RWPE1 (cell line): ENCODE data around the gene IFT122.

ENCODE experiments used
- CTCF ChIA-PET: fragments of 350-600 bp; sonication (Branson Sonifier 250); formaldehyde crosslinking; extraction: SDS; loops from one replicate; lab custom pipeline; 2021; lab: Yijun Ruan, JAX
- POLR2A ChIA-PET: fragments of 400-600 bp; formaldehyde crosslinking; extraction: SDS; loops from one replicate; lab custom pipeline; 2020; ENCODE audit warnings: antibody characterized with exemption; ENCODE audit not compliant: low non-redundant PET; lab: Yijun Ruan, JAX
- DNase-seq: peaks from one replicate; pipeline ENCODE4 v3.0.0; 2012; ENCODE audit warnings: low spot score
- H3K27ac ChIP-seq: fragments of 450-650 bp; 2 replicates; pipeline ENCODE4 v1.5.1; 2017
- CTCF ChIP-seq: fragments of 450-650 bp; conservative IDR thresholded peaks from 2 replicates; pipeline ENCODE4 v1.5.1; 2017; ENCODE audit warnings: low read depth, mild to moderate bottlenecking

Gene IFT122

GRCh38 chr3:129554356-129555152 is 114.5 kb downstream of the IFT122 start:
- no peak overlapping the region for H3K27ac ChIP-seq
- CTCF ChIA-PET: interaction anchor here (0.5 kb wide), 1 partner anchor 44 kb away, joined by 5 read pairs; no protein-coding TSS in a partner anchor
- no peak for DNase-seq
- POLR2A ChIA-PET: no interaction called here
- TF ChIP-seq CTCF: no peak

- TF ChIP-seq CTCF: no peak
- ChIA-PET POLR2A (no interaction called here), CTCF (no interaction called here)
- H3K27ac ChIP-seq: no peak overlapping the region
- DNase-seq: no peak
These were observed 115.1 kb downstream of the IFT122 start for GRCh38 chr3:129555153-129555550.

GRCh38 chr3:129555616-129556357 is 115.8 kb downstream of the IFT122 start:
- H3K27ac ChIP-seq: no peak overlapping the region
- DNase-seq: no peak
- TF ChIP-seq CTCF: no peak
- POLR2A ChIA-PET: no interaction called here
- CTCF ChIA-PET: no interaction called here

GRCh38 chr3:129556358-129556695 is 116.3 kb downstream of the IFT122 start:
- DNase-seq: no peak
- CTCF ChIA-PET: no interaction called here
- no peak for TF ChIP-seq CTCF
- H3K27ac ChIP-seq: no peak overlapping the region
- POLR2A ChIA-PET: no interaction called here

- ChIA-PET CTCF (no interaction called here), POLR2A (no interaction called here)
- no peak for DNase-seq
- TF ChIP-seq CTCF: no peak
- H3K27ac ChIP-seq: no peak overlapping the region
These were observed 117.0 kb downstream of the IFT122 start for GRCh38 chr3:129556890-129557547.

- DNase-seq: no peak
- TF ChIP-seq CTCF: no peak
- CTCF ChIA-PET: no interaction called here
- H3K27ac ChIP-seq: no peak overlapping the region
- POLR2A ChIA-PET: no interaction called here
These were observed 117.5 kb downstream of the IFT122 start for GRCh38 chr3:129557548-129557894.
